SK-N-SH (cell line): ENCODE data around the gene PRDM15. TPM values are rescaled to one million over a fixed set of nuclear protein-coding genes. Genes with fewer than 3 reads are reported as not detected.

Experiments
- CTCF ChIA-PET: fragments of 300-600, 350-600 bp; formaldehyde crosslinking; extraction: SDS; loops from one replicate; lab custom pipeline; 2021; lab: Yijun Ruan, JAX
- POLR2A ChIA-PET: fragments of 350-600 bp; sonication (Branson Sonifier 250); formaldehyde crosslinking; extraction: SDS; loops from one replicate; lab custom pipeline; 2020; ENCODE audit warnings: antibody characterized with exemption, inconsistent platforms; lab: Yijun Ruan, JAX
- DNase-seq: peaks from one replicate; pipeline ENCODE4 v3.0.0; 2012
- H2AFZ ChIP-seq: fragments of 200-600 bp; sonication (generic); 2 replicates; pipeline ENCODE4 v1.8.1; 2016; ENCODE audit warnings: antibody characterized with exemption, mild to moderate bottlenecking, low read depth
- H3F3A ChIP-seq: fragments of 200-600 bp; sonication (generic); replicated peaks from 2 replicates; pipeline ENCODE3; 2016; ENCODE audit warnings: antibody characterized with exemption, mild to moderate bottlenecking; ENCODE audit not compliant: insufficient read depth
- H3K27ac ChIP-seq, 2 experiments: fragments of 200-500 bp in 1 of 2; fragments of 200-600 bp in 1 of 2; sonication (Bioruptor generic) in 1 of 2; sonication (generic), shearing (Covaris generic) in 1 of 2; 2 replicates each; pipeline versions ENCODE4 v1.5.1 to v1.6.1; 2014 to 2016; ENCODE audit warnings: low read depth in 2 of 2, inconsistent platforms in 1 of 2, low read length in 1 of 2, mild to moderate bottlenecking in 1 of 2, mixed read lengths in 1 of 2
- H3K27me3 ChIP-seq: fragments of 200-600 bp; sonication (generic), shearing (Covaris generic); 2 replicates; pipeline ENCODE4 v1.6.1; 2016; ENCODE audit warnings: mixed run types; ENCODE audit not compliant: insufficient read depth
- H3K36me3 ChIP-seq, 2 experiments: fragments of 200-500 bp in 1 of 2; fragments of 200-600 bp in 1 of 2; sonication (Bioruptor generic) in 1 of 2; sonication (generic) in 1 of 2; replicated peaks in 1 of 2; 2 replicates each; pipeline versions ENCODE3 to v1.5.1; 2014 to 2016; ENCODE audit warnings: low read length in 1 of 2, mild to moderate bottlenecking in 1 of 2; ENCODE audit not compliant: insufficient read depth in 2 of 2, control insufficient read depth in 1 of 2
- H3K4me1 ChIP-seq, 2 experiments: fragments of 200-500 bp in 1 of 2; fragments of 200-600 bp in 1 of 2; sonication (Bioruptor generic) in 1 of 2; sonication (generic), shearing (Covaris generic) in 1 of 2; 2 replicates each; pipeline versions ENCODE4 v1.5.1 to v1.6.1; 2014 to 2016; ENCODE audit warnings: low read depth in 1 of 2, low read length in 1 of 2, mixed run types in 1 of 2; ENCODE audit not compliant: insufficient read depth in 2 of 2, control insufficient read depth in 1 of 2
- H3K4me2 ChIP-seq: fragments of 200-600 bp; sonication (generic), shearing (Covaris generic); 2 replicates; pipeline ENCODE4 v1.6.1; 2017; ENCODE audit warnings: mixed run types
- H3K4me3 ChIP-seq, 2 experiments: fragments of 200-500 bp in 1 of 2; fragments of 200-600 bp in 1 of 2; sonication (Bioruptor generic) in 1 of 2; sonication (generic), shearing (Covaris generic) in 1 of 2; 2 replicates each; pipeline versions ENCODE4 v1.5.1 to v1.8.1; 2014 to 2016; ENCODE audit warnings: low read depth in 2 of 2, inconsistent platforms in 1 of 2, low read length in 1 of 2, mild to moderate bottlenecking in 1 of 2, mixed read lengths in 1 of 2, moderate library complexity in 1 of 2
- H3K79me2 ChIP-seq: fragments of 200-600 bp; sonication (generic); 2 replicates; pipeline ENCODE4 v1.8.1; 2017; ENCODE audit warnings: mild to moderate bottlenecking; ENCODE audit not compliant: insufficient read depth
- H3K9ac ChIP-seq: fragments of 200-600 bp; sonication (generic); 2 replicates; pipeline ENCODE4 v1.6.1; 2017; ENCODE audit warnings: mixed run types
- H3K9me2 ChIP-seq: fragments of 200-600 bp; sonication (generic); 2 replicates; pipeline ENCODE4 v1.6.1; 2017; ENCODE audit warnings: mixed run types
- H3K9me3 ChIP-seq: fragments of 200-600 bp; sonication (generic); 2 replicates; pipeline ENCODE4 v1.6.1; 2017; ENCODE audit warnings: mixed run types, mild to moderate bottlenecking, moderate library complexity
- H4K20me1 ChIP-seq: fragments of 200-600 bp; sonication (generic); 2 replicates; pipeline ENCODE4 v1.6.1; 2017; ENCODE audit warnings: mild to moderate bottlenecking, mixed run types; ENCODE audit not compliant: insufficient read depth
- CHD2 ChIP-seq: fragments of 150-350 bp; IDR thresholded peaks from 2 replicates; pipeline ENCODE4 v1.6.1; 2018; ENCODE audit warnings: low read length; ENCODE audit not compliant: partially characterized antibody
- CTCF ChIP-seq: fragments of 200-600 bp; sonication (generic); IDR thresholded peaks from 2 replicates; pipeline ENCODE4 v1.6.1; 2017; ENCODE audit warnings: antibody characterized with exemption, mild to moderate bottlenecking, moderate library complexity
- FOSL2 ChIP-seq: IDR thresholded peaks from 2 replicates; pipeline ENCODE4 v1.4.0; 2012; ENCODE audit warnings: low read depth, mild to moderate bottlenecking, moderate library complexity, borderline replicate concordance
- FOXM1 ChIP-seq: IDR thresholded peaks from 2 replicates; pipeline ENCODE4 v1.4.0; 2012; ENCODE audit warnings: low read depth, mild to moderate bottlenecking
- GABPA ChIP-seq: IDR thresholded peaks from 2 replicates; pipeline ENCODE4 v1.4.0; 2012; ENCODE audit warnings: low read depth, mild to moderate bottlenecking
- MAX ChIP-seq: IDR thresholded peaks from 2 replicates; pipeline ENCODE4 v1.4.0; 2012; ENCODE audit warnings: low read depth
- NRF1 ChIP-seq: IDR thresholded peaks from 2 replicates; pipeline ENCODE4 v1.6.1; 2012; ENCODE audit warnings: low read depth, mild to moderate bottlenecking, low read length
- RAD21 ChIP-seq: IDR thresholded peaks from 2 replicates; pipeline ENCODE4 v1.6.1; 2012; ENCODE audit warnings: mild to moderate bottlenecking, low read length
- RCOR1 ChIP-seq: fragments of 150-350 bp; IDR thresholded peaks from 2 replicates; pipeline ENCODE4 v1.6.1; 2017; ENCODE audit warnings: antibody characterized with exemption, low read length
- USF1 ChIP-seq: IDR thresholded peaks from 2 replicates; pipeline ENCODE4 v1.4.0; 2012; ENCODE audit warnings: low read depth, borderline replicate concordance
- YY1 ChIP-seq: IDR thresholded peaks from 2 replicates; pipeline ENCODE4 v1.4.0; 2012; ENCODE audit warnings: low read depth, mild to moderate bottlenecking
- ZBTB33 ChIP-seq: IDR thresholded peaks from 2 replicates; pipeline ENCODE4 v1.4.0; 2012; ENCODE audit warnings: low read depth, borderline replicate concordance
- WGBS: methylation state at CpG from one replicate; pipeline ENCODE4 v1.1.6; 2017; ENCODE audit warnings: low lambda C conversion rate; 5-methylcytosine and 5-hydroxymethylcytosine counted together
- polyA plus RNA-seq, 3 experiments: library from polyadenylated mRNA; depleted of rRNA; stranded (reverse); fragments of >200 nt; gene quantifications; 2 replicates each; pipeline ENCODE4 v1.2.3, GENCODE V29; 2012

PRDM15 gene
- polyA plus RNA-seq, 1 of the 3 experiments (the other 2 are of a cell fraction): 7.0 TPM

- POLR2A ChIA-PET: interaction anchor here (2.0 kb wide), 1 partner anchor 23 kb away, joined by 4 read pairs; the partner anchor contains the start of gene PRDM15
- H2AFZ ChIP-seq: no peak overlapping the region
- no peak overlapping the region for H3K4me3 ChIP-seq
- H3K36me3 ChIP-seq: peaks cover 4 to 47% of the 10 kb centered on the region in 2 experiments
- H3K4me2 ChIP-seq: no peak overlapping the region
- no peaks in the 10 kb centered on the region for H3K27me3 ChIP-seq
- H3K9ac ChIP-seq: no peak overlapping the region
- H3F3A ChIP-seq: no peaks in the 10 kb centered on the region
- no peak for DNase-seq
- 98% methylated on average over 6 of the region's 8 CpGs for WGBS
- H3K4me1 ChIP-seq: no peaks in the 10 kb centered on the region
- H3K79me2 ChIP-seq: no peaks in the 10 kb centered on the region
- H3K27ac ChIP-seq: no peak overlapping the region
- no peaks in the 10 kb centered on the region for H3K9me2 ChIP-seq
- H4K20me1 ChIP-seq: no peaks in the 10 kb centered on the region
- TF ChIP-seq GABPA (no peak), MAX (no peak)
- CTCF ChIA-PET: interaction anchor here (1.0 kb wide), 1 partner anchor 214 kb away, joined by 5 read pairs; no protein-coding TSS in a partner anchor
- H3K9me3 ChIP-seq: no peaks in the 10 kb centered on the region
Observed at GRCh38 chr21:41902946-41903345, 23.8 kb upstream of the PRDM15 start.

- DNase-seq: no peak
- H3K27me3 ChIP-seq: no peaks in the 10 kb centered on the region
- H4K20me1 ChIP-seq: no peaks in the 10 kb centered on the region
- H3K4me2 ChIP-seq: no peak overlapping the region
- no peaks in the 10 kb centered on the region for H3F3A ChIP-seq
- CTCF ChIA-PET: interaction anchor here (0.7 to 0.9 kb wide), 2 partner anchors 10 to 14 kb away, joined by 3 to 4 read pairs; no protein-coding TSS in a partner anchor
- no peak overlapping the region for H2AFZ ChIP-seq
- H3K79me2 ChIP-seq: no peaks in the 10 kb centered on the region
- no peaks in the 10 kb centered on the region for H3K9me3 ChIP-seq
- peaks cover 4 to 37% of the 10 kb centered on the region in 2 experiments for H3K36me3 ChIP-seq
- no peaks in the 10 kb centered on the region for H3K9me2 ChIP-seq
- H3K4me1 ChIP-seq: no peaks in the 10 kb centered on the region
- no peak overlapping the region for H3K4me3 ChIP-seq
- no peak overlapping the region for H3K27ac ChIP-seq
- no peak overlapping the region for H3K9ac ChIP-seq
- POLR2A ChIA-PET: interaction anchor here (2.0 kb wide), 1 partner anchor 22 kb away, joined by 4 read pairs; the partner anchor contains the start of gene PRDM15
- no peak for TF ChIP-seq ZBTB33
- no peak for TF ChIP-seq RCOR1
- no peak for TF ChIP-seq RAD21
- TF ChIP-seq YY1: no peak
- no peak for TF ChIP-seq CHD2
- no peak for TF ChIP-seq FOXM1
- no peak for TF ChIP-seq FOSL2
- no peak for TF ChIP-seq NRF1
- TF ChIP-seq CTCF: no peak
- no peak for TF ChIP-seq USF1
- 92% methylated on average over 3 of the region's 3 CpGs for WGBS
Observed at GRCh38 chr21:41901782-41902181, 22.6 kb upstream of the PRDM15 start.
